Endodermal cell (in vitro differentiated cells): ENCODE results near the gene SLC5A10. TPM values are rescaled to one million over a fixed set of nuclear protein-coding genes. Genes with fewer than 3 reads are reported as not detected.
A peak's percentile ranks its signal among the peaks of the same experiment; 100 is the strongest.

Experiments used
- DNase-seq: peaks from one replicate; pipeline ENCODE4 v3.0.0-alpha.2; 2017
- H3K27ac ChIP-seq: 2 replicates; pipeline ENCODE4 v1.5.1; 2013; ENCODE audit warnings: mild to moderate bottlenecking, low read depth, low read length, moderate library complexity
- H3K27me3 ChIP-seq: 2 replicates; pipeline ENCODE4 v1.6.1; 2013; ENCODE audit warnings: mild to moderate bottlenecking, low read length, moderate library complexity; ENCODE audit not compliant: insufficient read depth, control insufficient read depth, poor library complexity, severe bottlenecking
- H3K36me3 ChIP-seq: 2 replicates; pipeline ENCODE4 v1.7.0; 2013; ENCODE audit warnings: mild to moderate bottlenecking, low read length, moderate library complexity; ENCODE audit not compliant: control insufficient read depth, insufficient read depth
- H3K4me1 ChIP-seq: one replicate; pipeline ENCODE4 v1.7.0; 2013; ENCODE audit warnings: low read length; ENCODE audit not compliant: control insufficient read depth, insufficient read depth
- H3K4me3 ChIP-seq: 2 replicates; pipeline ENCODE4 v1.5.1; 2013; ENCODE audit warnings: mild to moderate bottlenecking, low read length, moderate library complexity
- H3K9ac ChIP-seq: 2 replicates; pipeline ENCODE4 v1.6.1; 2013; ENCODE audit warnings: mild to moderate bottlenecking, low read length, moderate library complexity; ENCODE audit not compliant: poor library complexity, severe bottlenecking; ENCODE audit errors: extremely low read depth
- H3K9me3 ChIP-seq: 2 replicates; pipeline ENCODE4 v1.6.1; 2013; ENCODE audit warnings: mild to moderate bottlenecking, low read length, moderate library complexity; ENCODE audit not compliant: control insufficient read depth
- H3K27ac Mint-ChIP-seq: 2 replicates; pipeline ENCODE4 v1.8.0; 2020; ENCODE audit warnings: mixed read lengths
- H3K27me3 Mint-ChIP-seq: 2 replicates; pipeline ENCODE4 v1.8.0; 2021; ENCODE audit warnings: mild to moderate bottlenecking, mixed read lengths; ENCODE audit not compliant: insufficient read depth
- H3K36me3 Mint-ChIP-seq: 2 replicates; pipeline ENCODE4 v1.8.0; 2020; ENCODE audit warnings: low read depth, mixed read lengths
- H3K4me1 Mint-ChIP-seq: 2 replicates; pipeline ENCODE4 v1.8.0; 2020; ENCODE audit warnings: mixed read lengths
- H3K4me3 Mint-ChIP-seq: 2 replicates; pipeline ENCODE4 v1.8.0; 2020; ENCODE audit warnings: mild to moderate bottlenecking, moderate library complexity, mixed read lengths
- H3K9me3 Mint-ChIP-seq: 2 replicates; pipeline ENCODE4 v1.8.0; 2020; ENCODE audit warnings: mild to moderate bottlenecking, mixed read lengths
- CTCF ChIP-seq: fragments of 200-600 bp; sonication (generic); conservative IDR thresholded peaks from 2 replicates; pipeline ENCODE4 v1.5.0; 2021; ENCODE audit warnings: antibody characterized with exemption, mild to moderate bottlenecking
- WGBS, 2 experiments: methylation state at CpG; one replicate each; pipeline versions ENCODE4 v1.1.5 to v1.1.7; 2013; ENCODE audit warnings: missing lambda C conversion rate in 2 of 2, mixed read lengths in 1 of 2; ENCODE audit not compliant: insufficient coverage in 1 of 2, insufficient read length in 1 of 2; 5-methylcytosine and 5-hydroxymethylcytosine counted together
- total RNA-seq, 2 donors: library from RNA; stranded (reverse); fragmentation: NEBNext Ultra II Directional in 1 of 2; extraction: Animal tissue kit (Norgen Biotek cat#: 25700) in 1 of 2; gene quantifications; 2 replicates in 1 of 2; 3 replicates in 1 of 2; pipeline ENCODE4 v1.2.1, GENCODE V29; 2021

SLC5A10 gene
- total RNA-seq, 2 donors from 2014 or later: 0.11 to 0.29 TPM

- Histone ChIP-seq H3K9me3 (no peaks in the 10 kb centered on the region), H3K4me3 (no peak overlapping the region), H3K4me1 (no peaks in the 10 kb centered on the region), H3K36me3 (no peaks in the 10 kb centered on the region), H3K27me3 (no peaks in the 10 kb centered on the region), H3K9ac (no peak overlapping the region), H3K27ac (no peak overlapping the region)
- no peak for TF ChIP-seq CTCF
- WGBS, 2 experiments: 83 to 96% methylated on average over 2 to 3 of the region's 3 CpGs
- no peaks in the 10 kb centered on the region for H3K4me1 Mint-ChIP-seq
- H3K27ac Mint-ChIP-seq: no peak overlapping the region
- H3K27me3 Mint-ChIP-seq: no peaks in the 10 kb centered on the region
- DNase-seq: no peak
- H3K9me3 Mint-ChIP-seq: no peaks in the 10 kb centered on the region
- H3K4me3 Mint-ChIP-seq: no peak overlapping the region
- H3K36me3 Mint-ChIP-seq: no peaks in the 10 kb centered on the region
Measured at GRCh38 chr17:18956581-18956980, 4.6 kb downstream of the SLC5A10 start.

- TF ChIP-seq CTCF: no peak
- 89 to 92% methylated on average over 4 of the region's 4 CpGs for WGBS, 2 experiments
Measured at GRCh38 chr17:18957831-18958230, 5.9 kb downstream of the SLC5A10 start.

GRCh38 chr17:18958611-18959010 is 6.6 kb downstream of the SLC5A10 start:
- Histone ChIP-seq H3K27ac (no peak overlapping the region), H3K9ac (no peak overlapping the region), H3K4me1 (no peaks in the 10 kb centered on the region), H3K9me3 (no peaks in the 10 kb centered on the region), H3K4me3 (no peak overlapping the region), H3K27me3 (no peaks in the 10 kb centered on the region), H3K36me3 (no peaks in the 10 kb centered on the region)
- Mint-ChIP-seq H3K4me1 (peaks cover 7% of the 10 kb centered on the region), H3K4me3 (no peak overlapping the region), H3K9me3 (no peaks in the 10 kb centered on the region), H3K27me3 (no peaks in the 10 kb centered on the region), H3K36me3 (no peaks in the 10 kb centered on the region), H3K27ac (no peak overlapping the region)
- peak; percentile 49 for DNase-seq
- 84 to 91% methylated on average over 9 to 11 of the region's 11 CpGs for WGBS, 2 experiments
- no peak for TF ChIP-seq CTCF

More at GRCh38 chr17:18957831-18958230, 5.9 kb downstream of the SLC5A10 start:
- Mint-ChIP-seq H3K27ac (no peak overlapping the region), H3K4me3 (no peak overlapping the region), H3K36me3 (no peaks in the 10 kb centered on the region), H3K9me3 (no peaks in the 10 kb centered on the region), H3K27me3 (no peaks in the 10 kb centered on the region), H3K4me1 (peaks cover 7% of the 10 kb centered on the region)
- Histone ChIP-seq H3K9me3 (no peaks in the 10 kb centered on the region), H3K27ac (no peak overlapping the region), H3K4me1 (no peaks in the 10 kb centered on the region), H3K9ac (no peak overlapping the region), H3K4me3 (no peak overlapping the region), H3K27me3 (no peaks in the 10 kb centered on the region), H3K36me3 (no peaks in the 10 kb centered on the region)
- no peak for DNase-seq
